GM21619 (cell line): ENCODE data around the gene TREM1.

Experiments used
- ATAC-seq: cut with Tn5 transposase; IDR thresholded peaks from one replicate; pipeline ENCODE4 v1.9.1; 2021; ENCODE audit not compliant: unreplicated experiment

Gene TREM1

DNA sequence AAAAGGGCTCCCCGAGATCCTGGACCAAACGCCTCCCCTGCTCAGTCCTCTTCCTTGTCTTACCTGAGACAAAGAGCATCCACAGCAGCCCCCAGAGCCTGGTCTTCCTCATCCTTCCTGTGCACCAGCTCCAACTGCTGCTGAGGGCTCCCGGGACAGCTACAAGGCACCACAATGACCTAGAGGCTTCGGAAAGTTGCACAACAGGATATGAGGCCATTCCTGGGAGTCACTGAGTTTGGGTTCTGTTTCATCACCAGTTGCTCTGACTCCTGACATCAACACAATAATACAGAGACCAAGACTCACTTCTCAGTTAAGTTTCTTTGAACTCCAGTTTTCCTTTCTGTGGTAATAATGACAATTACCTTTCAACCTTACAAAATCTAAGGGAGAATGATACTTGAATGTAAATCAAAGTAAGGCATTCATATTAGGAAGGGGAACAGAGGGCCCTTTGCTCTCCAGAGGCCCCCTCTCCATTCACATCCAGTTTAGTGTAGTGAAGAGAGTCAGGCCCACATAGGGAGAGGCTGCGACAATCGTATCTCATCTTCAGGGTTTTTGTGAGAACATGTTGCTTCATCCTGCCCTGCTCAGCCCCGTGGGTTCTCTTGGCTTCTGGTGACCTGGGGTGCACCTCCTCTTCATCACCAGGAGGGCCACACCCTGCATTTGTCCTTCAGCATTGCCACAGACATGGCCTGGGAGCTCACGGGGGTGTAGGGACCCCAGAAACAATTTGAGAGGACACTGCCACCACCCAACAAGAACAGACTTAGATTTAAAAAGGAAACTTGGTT, at the start of gene TREM1:
TREM1 (minus strand) TSS at position 139 of the 803 bp plus-strand sequence; CDS start at position 112, 27 bp downstream.
- no peak for ATAC-seq

- no peak for ATAC-seq
Observed at GRCh38 chr6:41335943-41336342, 49.5 kb upstream of the TREM1 start.

DNA sequence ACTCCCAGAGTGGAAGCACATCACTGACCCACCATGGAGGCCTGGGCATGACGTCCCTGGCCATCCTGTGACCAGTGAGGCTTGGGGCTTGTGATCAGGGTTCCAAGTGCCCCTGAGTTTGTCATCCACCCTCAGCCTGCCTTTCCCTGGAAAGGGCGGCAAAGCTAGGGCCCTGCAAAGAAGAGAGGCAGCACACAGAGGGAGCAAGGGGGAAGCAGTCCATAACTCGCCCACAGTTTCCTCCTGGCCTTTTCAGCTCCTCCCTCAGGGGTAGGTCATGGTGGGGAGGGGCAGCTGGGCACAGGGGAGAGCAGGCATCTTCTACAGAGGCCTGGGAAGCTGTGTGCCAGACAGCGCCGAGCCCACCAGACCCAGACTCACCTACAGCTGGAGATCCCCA, 48.8 kb upstream of the TREM1 start, which contains the start of gene NCR2:
NCR2 (plus strand) TSS at position 313 of the 400 bp plus-strand sequence. CDS start 269 bp downstream, outside the sequence.
- no peak for ATAC-seq

GRCh38 chr6:41334482-41335040, 48.1 kb upstream of the TREM1 start:
- no peak for ATAC-seq

DNA sequence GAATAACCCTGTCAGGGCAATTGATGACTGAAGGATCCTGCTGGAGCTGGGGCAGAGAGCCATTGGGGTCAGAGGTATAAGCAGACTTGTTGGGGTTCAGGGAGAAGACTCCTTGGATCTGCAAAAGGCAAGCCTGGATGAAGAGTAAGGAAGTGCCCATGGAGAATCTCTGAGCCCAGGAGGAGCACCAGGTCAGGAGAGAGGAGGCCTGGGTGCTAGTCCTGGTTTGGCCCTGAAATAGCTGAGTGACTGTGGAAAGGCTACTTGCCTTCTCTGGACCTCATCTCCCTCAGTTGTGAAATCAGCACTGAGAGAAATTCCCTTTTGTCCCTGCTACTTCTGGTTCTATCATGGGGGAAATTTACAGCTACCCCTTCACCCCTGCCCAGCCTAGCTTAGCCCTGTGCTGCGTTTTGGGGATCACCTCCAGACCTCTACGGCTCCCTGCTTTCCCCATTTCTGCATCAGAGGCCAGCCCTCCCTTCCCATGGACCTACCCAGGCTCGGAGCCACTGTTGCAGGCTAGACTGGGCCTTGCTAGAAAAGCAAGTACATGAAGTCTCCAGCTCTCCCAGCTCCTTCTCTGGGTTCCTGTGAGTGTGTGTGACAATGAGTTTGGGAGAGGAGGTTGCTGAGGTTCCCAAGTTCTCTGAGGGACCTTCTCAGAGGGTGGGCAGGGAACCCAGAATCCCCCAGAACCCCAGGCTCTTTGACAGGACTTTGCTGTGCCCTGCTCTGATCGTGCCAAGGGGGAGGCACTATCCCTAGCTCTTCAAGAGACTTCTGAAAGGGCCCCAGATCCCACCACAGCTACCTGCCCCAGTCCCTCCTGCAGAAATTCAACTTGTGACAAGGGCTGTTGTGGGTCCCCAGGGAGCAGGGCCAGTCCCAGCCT, 46.6 kb upstream of the TREM1 start:
- no peak for ATAC-seq

DNA sequence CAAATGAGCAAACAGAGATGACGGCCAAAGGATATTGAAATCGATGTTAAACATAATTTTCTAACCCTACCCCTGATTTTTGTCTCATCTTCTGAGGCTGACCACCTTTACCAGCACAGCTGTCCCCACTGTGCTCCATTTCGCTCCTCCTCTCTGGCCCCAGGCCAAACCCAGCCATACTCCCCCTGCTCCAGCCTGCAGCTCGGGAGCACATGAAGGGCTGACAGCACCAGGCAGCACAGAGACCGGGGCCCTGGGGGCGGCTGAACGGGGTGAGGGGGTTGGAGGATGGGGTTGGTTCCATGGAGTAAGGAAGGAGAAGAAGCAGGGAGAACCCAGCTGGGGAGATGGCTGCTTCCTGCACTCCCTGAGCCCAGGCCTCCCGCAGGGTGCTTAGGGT, 45.8 kb upstream of the TREM1 start:
- no peak for ATAC-seq

- ATAC-seq: no peak
Observed at GRCh38 chr6:41331401-41332150, 45.1 kb upstream of the TREM1 start.

GRCh38 chr6:41327177-41327576, 40.7 kb upstream of the TREM1 start:
- ATAC-seq: no peak

DNA sequence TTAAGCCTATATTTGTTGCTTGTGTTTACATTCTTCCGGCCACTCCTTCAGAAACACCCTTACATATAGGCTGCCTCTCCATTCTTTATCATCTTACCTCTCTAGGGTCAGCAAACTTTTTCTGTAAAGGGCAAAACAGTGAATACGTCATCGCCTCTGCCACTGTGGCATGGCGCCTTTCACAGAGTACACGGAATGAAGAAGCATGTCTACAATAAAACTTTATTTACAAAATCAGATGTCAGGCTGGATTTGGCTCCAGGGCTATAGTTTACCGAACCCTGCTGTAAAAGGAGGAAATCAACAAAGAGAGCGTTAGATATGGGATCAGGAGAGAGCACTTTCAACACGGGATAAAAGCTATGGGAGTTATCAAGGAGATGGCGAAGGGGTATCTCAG, 39.6 kb upstream of the TREM1 start:
- no peak for ATAC-seq

DNA sequence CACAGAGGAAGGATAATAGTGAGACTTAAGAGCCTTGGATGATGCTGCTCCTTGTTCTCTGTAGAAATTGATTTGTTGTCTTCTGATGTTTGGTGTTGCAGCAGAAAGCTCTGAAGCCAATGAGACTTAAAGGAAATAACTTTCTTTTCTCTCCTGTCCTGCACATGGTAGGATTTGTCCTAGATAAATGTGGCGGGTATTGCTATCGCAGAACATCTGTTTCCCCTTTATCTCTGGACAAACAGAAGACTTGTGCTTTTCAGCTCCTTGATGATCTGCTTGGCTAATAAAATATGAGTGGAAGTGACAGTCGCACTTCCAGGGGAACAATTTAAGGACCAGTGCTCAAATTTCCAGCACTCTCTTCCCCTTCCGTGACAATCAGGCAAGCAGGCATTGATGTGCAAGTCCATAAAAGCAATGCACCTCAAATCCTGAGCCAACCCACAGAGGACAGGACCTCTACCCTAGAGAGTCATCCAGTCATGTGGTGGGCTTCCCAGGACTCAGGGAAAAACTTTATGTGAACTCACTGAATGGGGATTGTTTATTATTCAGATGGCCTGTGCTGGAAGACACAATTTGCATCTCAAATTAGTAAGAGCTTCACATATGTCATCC, 39.1 kb upstream of the TREM1 start:
- ATAC-seq: no peak

- no peak for ATAC-seq
Observed at GRCh38 chr6:41321183-41321582, 34.7 kb upstream of the TREM1 start.

DNA sequence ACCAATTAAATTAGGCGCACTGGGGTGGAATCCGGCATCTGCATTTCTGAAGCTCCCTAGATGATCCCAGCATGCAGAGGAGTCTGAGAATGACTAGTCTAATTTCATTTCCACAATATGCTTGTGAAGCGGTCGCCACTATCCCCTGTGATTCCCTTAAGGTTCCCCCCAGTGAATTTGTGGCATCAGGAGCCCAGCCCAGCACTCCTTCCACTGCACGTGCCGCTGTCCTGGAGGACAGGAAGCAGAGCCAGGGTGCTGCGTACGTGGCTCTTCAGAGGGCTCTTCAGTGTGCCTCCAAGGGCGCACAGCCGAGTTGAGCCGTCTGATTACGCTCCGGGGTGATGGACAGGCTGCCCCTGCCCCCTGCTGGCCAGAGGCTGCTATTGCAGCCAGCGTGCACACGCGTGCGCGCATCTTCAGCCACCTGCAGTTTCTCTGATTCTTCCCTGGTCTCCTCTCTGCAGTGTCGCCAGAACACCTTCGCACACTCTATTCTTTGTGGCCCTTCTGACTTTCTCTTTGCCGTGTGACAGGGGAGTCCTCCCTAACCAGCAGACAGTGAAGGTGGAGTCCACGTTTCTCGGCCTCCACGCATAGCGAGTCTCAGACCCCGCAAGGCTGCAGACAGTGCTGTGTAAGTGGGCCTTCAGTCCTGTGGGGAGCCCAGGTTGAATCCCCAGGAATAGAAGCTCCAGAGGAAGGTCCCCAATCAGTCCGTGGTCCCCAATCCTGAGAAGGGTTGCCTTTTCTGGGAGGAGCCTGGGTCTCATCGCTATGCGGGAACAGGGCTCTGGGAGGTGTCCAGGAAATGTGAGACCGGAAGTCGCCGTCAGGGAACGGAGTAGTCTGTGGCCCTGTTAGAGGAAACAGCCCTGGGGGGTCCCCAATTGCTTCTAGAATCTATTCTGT, 32.4 kb upstream of the TREM1 start:
- ATAC-seq: peak; percentile 89

- no peak for ATAC-seq
Observed at GRCh38 chr6:41318261-41318653, 31.8 kb upstream of the TREM1 start.

DNA sequence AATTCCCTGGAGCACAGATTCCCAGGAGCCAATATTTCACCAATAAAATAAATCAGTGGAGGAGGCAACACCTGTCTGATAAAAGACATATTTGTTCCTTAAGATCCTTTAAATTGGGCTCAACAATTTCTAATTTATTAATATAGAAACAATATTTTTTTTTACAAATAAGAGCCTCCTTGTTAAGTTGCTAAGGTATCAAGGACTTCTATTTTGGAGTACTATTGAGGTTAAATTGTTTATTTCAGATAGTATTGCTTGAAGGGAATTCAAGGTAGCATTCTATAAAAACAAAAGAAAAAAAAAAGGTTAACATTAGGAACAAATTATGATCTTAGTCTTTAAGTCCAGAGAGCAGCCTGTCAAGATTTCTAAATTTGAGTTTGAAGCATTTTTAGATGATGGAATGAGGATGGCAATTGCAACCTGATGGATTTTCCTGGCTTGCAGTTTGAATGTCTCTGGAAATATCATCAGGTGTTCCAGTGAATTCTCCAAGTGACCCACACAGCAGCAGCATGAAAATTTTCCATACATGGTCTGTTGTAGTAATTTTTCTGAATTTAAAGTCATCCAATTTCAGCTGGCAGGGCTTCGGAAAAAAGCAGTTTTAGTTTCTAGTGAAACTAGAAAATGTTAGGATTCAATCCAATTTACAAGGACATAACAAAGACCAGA, 29.6 kb upstream of the TREM1 start:
- ATAC-seq: no peak

DNA sequence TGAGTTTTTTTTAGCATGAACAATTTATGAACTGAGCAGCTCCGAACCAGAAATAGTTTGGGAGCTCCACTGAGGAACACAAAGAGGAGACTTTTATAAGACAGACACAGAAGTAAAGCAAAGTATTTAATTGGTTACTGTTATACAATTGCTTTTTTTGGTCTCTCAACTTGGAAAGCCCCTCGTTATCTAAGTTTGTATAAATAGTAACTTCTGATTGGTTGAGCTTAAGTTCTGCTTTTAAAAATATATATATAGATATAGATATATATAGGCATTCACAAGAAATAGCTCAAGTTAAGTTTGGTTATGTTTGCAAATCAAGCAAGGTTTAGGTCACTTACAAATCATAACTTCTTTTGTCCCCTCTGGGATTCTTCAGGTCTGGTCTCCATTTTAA, 28.7 kb upstream of the TREM1 start:
- no peak for ATAC-seq

DNA sequence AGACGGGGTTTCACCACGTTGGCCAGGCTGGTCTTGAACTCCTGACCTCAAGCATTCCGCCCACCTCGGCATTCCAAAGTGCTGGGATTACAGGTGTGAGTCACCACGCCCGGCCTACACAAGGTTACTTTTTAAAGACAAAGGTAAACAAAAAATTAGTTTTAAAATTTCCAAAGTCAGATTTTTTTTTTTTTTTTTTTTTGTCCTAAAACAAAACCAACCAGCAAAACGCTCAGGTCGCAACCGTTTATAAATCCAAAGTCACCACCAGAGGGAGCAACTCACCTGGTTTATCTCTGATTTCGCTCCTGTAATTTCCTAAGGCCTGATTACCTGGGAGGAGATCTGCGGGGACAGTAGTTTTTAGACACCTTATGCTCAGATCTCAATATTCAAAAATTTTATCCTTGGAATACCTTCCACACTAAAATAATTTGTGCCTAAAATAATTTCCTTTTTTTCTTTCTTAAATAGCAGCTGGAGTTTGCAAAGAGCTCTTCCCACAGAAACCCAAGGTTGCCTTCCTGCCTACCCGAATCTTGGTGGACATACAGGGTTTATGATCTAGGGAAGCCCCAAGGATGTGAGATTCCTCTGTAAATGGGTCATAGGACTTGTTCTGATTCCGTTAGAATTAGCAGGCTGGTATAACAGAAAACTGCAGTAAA, 19.8 kb upstream of the TREM1 start:
- ATAC-seq: no peak

DNA sequence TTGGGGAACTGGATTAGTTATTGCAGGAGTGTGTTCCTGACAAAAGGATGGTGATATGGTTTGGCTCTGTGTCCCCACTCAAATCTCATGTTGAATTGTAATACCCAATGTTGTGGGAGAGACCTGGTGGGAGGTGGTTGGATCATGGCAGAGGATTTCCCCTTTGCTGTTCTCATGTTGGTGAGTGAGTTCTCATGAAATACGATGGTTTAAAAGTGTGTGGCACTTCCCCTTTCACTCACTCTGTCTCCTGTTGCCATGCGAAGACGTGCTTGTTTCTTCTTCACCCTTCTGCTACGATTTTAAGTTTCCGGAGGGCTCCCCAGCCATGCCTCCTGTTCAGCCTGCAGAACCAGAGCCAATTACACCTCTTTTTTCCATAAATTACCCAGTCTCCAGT, 16.2 kb upstream of the TREM1 start:
- no peak for ATAC-seq

GRCh38 chr6:41298785-41299502, 12.5 kb upstream of the TREM1 start:
- no peak for ATAC-seq
